T-helper 9 cell (primary cell): ENCODE results near the gene CXCL13.
"Not testable (repeated sequence)": the region's sequence is repeated elsewhere in the genome, so short reads cannot be mapped to it uniquely, and the experiment has no call there.

Experiments used
- DNase-seq: peaks from one replicate; pipeline ENCODE4 v3.0.0-alpha.2; 2020
- total RNA-seq, 2 donors: gene quantifications; one replicate each; lab custom pipeline; 2026; lab: John Stamatoyannopoulos, UW

CXCL13 gene, protein sequence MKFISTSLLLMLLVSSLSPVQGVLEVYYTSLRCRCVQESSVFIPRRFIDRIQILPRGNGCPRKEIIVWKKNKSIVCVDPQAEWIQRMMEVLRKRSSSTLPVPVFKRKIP
- total RNA-seq = 0 reads per million in 2 donors

DNA sequence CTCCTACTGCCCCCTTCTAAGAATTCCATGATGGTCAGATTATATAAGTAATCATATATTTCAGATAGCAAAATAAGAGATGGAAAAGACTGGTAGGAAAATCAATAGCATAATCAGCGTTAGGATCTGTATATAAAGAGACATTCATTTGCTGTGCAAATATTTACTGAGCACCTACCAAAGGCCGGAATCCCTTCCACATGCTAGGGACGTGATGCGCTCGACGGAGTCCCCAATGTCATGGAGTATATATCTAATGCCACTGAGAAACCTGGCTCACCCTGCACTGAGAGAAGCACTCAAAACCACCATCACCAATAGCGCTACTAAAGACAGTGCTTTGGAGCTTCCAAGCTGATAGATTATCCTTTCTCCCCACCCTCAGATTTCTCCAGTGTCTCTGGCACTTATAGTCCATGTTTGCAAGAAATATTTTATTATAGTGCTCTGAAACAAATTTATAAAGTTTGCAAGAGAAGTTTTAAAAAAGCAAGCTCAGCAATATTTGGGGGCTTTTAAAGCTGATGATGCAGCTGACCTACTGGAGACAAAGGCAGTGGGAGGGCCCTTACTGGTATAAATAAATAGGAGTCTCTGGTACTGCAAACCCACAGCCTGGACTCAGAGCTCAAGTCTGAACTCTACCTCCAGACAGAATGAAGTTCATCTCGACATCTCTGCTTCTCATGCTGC is at the start of gene CXCL13:
CXCL13 (plus strand) TSS at position 611 of the 693 bp plus-strand sequence; CDS start at position 657, 46 bp downstream.
- no peak for DNase-seq

DNA sequence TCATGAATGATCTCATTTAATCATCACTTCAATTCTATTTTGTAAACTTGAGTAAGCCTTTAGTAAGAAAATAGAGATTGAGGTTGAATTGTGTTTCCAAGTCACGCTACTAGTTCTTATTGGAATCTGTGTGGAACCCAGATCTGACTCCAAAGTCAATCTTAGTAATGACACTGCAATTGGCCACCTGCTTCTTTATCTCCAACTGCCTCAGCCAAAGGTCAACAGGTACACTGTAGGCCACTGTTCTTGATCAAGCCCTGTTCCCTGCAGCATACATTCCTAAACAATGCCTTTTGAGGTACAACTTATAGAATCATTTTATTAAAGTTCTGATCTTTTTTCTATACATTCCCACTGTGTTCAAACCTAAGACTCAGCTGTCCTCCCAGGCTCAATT is 45.5 kb upstream of the CXCL13 start:
- no peak for DNase-seq

DNA sequence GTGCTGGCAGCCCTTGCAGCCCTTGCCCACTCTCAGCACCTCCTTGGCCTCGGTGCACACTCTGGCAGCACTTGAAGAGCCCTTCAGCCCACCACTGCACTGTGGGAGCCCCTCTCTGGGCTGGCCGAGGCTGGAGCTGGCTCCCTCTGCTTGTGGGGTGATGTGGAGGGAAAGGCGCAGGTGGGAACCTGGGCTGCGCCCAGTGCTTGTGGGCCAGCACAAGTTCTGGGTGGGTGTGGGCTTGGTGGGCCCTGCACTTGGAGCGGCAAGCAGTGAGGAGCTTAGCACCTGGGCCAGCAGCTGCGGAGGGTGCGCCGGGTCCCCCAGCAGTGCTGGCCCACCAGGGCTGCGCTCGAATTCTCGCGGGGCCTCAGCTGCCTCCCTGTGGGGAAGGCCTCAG is 43.9 kb upstream of the CXCL13 start:
- not testable (repeated sequence) for DNase-seq

DNA sequence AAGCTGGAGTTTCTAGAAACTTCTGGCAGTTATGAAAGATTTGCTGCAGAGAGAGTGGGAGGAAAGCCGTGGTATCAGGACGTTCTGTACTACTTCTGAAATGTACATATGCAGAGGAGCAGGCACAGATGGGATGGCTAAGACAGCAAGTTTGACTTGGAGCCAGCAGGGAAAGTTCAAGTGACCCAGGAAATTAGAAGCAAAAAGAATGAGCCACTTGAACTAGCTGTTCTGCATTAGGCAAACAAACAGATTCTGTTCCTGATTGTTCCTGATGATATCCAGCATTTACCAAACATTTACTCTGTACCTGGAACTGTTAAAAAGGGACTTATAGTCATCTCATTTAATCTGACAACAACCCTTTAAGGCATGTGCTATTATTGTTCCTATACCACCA is 41.4 kb upstream of the CXCL13 start:
- no peak for DNase-seq

- no peak for DNase-seq
Observed at GRCh38 chr4:77566148-77566547, 39.5 kb upstream of the CXCL13 start.

DNA sequence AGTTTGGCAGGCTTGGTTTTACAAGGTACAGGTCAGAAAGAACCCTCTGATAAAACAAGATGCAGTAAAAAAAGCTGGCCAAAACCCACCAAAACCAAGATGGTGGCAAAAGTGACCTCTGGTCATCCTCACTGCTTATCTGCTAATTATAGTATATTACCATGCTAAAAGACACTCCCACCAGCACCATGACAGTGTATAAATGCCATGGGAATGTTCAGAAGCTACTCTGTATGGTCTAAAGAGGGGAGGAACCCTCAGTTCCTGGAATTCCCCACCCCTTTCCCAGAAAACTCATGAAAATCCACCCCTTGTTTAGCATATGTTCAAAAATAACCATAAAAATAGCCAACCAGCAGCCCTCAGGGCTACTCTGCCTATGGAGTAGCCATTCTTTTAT is 38.1 kb upstream of the CXCL13 start:
- DNase-seq = no peak

DNA sequence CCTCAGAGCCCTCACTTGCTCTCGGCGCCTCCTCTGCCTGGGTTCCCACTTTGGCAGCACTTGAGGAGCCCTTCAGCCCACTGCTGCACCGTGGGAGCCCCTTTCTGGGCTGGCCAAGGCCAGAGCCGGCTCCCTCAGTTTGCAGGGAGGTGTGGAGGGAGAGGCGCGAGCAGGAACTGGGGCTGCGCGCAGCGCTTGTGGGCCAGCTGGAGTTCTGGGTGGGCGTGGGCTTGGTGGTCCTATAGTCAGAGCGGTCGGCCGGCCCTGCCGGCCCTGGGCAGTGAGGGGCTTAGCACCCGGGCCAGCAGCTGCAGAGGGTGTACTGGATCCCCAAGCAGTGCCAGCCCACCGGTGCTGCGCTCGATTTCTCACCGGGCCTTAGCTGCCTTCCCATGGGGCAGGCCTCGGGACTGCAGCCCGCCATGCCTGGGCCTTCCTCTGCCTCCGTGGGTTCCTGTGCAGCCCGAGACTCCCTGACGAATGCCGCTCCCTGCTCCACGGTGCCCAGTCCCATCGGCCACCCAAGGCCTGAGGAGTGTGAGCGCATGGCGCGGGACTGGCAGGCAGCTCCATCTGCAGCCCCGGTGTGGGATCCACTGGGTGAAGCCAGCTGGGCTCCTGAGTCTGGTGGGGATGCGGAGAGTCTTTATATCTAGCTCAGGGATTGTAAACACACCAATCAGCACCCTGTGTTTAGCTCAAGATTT is 35.0 kb upstream of the CXCL13 start:
- DNase-seq = not testable (repeated sequence)

- DNase-seq = no peak
Observed at GRCh38 chr4:77576351-77576750, 29.3 kb upstream of the CXCL13 start.

DNA sequence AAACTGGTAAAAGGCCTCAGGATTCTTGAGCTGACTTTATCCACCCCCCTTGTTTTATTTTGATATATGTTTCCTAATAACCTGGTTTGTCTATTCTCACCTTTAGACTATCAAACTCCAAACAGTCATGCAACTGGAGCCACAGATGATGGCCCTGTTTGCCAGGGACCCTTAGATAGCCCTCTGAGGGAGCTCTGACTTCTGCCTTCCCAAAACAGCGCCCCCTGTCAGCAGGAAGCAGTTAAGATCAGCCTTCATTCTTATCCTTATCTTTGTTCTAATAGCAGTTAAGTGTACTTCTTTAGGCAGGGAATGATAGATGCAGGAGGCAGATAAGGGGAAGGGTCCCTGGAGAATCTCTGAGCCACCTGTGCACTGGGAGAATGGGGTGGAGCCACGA is 27.5 kb upstream of the CXCL13 start:
- DNase-seq = no peak

DNA sequence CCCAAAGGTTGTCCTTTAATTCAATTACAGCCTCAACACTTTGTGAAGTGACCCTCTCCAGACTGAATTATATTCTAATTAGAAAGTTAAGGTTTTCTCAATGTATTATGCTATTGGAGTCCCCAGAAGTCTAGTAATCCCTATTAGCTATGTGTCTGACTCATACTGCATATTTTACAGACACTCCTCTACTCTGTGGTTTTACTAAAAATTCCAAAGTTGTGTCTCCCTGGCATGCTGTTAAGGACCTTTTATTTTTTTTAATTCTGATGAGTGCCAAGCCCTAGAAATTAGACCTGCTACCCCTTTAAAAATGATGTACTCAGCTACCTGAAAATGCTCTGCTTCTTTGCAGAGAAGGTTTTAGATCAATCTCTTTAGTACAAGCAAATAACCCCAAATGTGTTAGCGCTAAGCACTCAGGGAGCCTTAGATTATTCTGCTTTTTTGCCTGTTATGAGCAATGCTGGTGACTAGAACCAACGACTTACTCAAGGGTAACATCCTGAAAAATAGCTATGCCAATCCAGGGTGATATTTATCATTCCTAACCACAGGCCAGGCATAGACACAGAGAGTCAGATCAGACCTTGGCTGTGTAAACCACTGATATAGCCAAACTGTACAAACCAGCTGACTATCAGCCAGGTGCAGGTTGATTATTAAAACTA is 26.1 kb upstream of the CXCL13 start:
- no peak for DNase-seq

DNA sequence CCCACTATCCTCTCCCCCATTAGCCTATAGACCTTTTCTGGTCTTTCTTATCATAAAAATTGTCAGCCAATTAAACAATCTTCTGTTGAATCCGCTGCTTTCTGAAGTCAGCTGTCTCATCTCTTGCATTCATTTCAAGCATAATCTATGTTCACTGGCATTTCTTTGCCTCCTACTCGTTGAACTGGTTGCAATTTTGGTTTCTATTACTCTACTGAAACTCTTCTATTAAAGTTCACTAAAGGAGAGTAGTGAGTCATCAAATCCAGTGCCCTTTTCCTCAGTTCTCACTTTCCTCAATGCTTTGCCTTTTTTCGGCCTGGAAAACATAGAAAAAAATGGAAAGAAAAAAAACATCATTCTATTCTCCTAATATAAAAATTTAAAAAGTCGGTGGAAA is 23.9 kb upstream of the CXCL13 start:
- no peak for DNase-seq

- DNase-seq = no peak
Observed at GRCh38 chr4:77582156-77582555, 23.5 kb upstream of the CXCL13 start.

GRCh38 chr4:77582711-77583110 is 22.9 kb upstream of the CXCL13 start:
- DNase-seq = no peak

GRCh38 chr4:77586951-77587383 is 18.7 kb upstream of the CXCL13 start:
- no peak for DNase-seq

DNA sequence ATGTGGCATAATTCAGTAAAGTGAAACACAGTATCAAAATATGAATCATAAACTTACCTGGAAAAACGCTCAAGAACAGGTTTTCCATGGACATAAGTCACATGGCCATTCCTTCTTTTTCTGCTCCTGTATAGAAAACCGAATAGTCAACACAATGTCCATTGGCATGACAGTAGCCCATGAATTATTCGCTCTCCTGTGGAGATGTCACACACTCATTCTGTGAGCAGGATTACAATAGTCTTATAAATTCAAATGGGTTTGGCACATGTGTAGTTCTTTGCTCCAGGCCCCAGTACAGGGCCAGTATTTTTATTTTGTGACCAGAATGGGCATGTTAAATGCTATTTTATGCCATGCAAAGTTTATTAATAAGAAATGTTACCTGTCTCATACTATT is 15.1 kb upstream of the CXCL13 start:
- no peak for DNase-seq

- DNase-seq = no peak
Observed at GRCh38 chr4:77591532-77591931, 14.1 kb upstream of the CXCL13 start.

DNA sequence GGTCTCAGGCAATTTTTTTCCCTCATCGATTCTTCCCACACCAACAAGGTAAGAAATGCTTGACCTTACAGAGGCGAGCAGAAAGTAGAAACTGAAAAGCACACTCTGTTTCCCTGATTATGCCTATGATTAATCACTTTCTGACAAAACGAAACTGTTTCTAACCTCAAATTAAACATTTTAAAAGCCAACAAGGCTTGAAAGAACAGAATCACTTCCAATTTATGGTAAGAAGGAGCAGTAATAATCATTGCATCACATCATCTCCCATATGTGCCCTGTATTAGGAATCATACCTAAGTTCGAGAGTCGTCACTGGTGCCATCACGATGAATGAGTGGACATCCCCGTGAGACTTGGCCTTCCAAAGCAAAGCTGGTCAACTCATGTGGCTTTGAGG is 12.5 kb upstream of the CXCL13 start:
- DNase-seq = no peak

- no peak for DNase-seq
Observed at GRCh38 chr4:77593993-77594392, 11.6 kb upstream of the CXCL13 start.

DNA sequence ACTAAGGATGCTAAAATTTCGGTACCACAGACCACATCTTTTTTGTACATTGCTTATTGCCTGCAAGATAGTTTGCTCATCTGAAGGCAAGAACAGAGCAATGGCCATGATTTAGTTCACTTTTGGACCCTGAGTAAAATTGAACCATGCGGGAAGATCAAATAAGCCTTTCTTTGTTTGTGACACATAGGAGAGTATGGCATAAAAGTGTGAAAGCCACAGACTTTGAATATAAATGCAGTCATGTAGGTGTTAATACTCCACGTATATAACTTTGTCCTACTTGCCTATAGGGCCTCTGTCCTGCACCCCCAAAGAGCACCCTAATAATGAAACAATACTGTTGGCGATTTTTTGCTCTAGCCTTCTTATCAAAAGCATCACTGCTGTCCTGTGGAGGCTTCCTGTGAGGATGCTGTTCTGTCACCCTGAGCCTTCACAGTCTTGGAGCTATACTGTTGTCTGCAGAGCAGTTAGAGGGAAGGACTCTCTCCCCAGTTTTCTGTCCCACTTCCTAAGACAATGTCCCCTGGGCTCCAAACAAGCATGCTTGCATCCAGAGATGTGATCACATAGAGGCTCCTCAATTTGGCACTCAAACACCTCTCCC is 10.2 kb upstream of the CXCL13 start:
- no peak for DNase-seq

GRCh38 chr4:77599378-77599777 is 6.2 kb upstream of the CXCL13 start:
- no peak for DNase-seq

GRCh38 chr4:77600521-77601451 is 4.8 kb upstream of the CXCL13 start:
- no peak for DNase-seq

- no peak for DNase-seq
Observed at GRCh38 chr4:77601614-77602187, 3.9 kb upstream of the CXCL13 start.
